IPS-18a (cell line): ENCODE measurements around the gene PPARA.

Experiments
- H3K27ac ChIP-seq: one replicate; pipeline ENCODE4 v1.5.1; 2013; ENCODE audit warnings: low read length
- H3K27me3 ChIP-seq: one replicate; pipeline ENCODE4 v1.6.1; 2013; ENCODE audit warnings: mild to moderate bottlenecking, low read length; ENCODE audit not compliant: control insufficient read depth, insufficient read depth
- H3K36me3 ChIP-seq: one replicate; pipeline ENCODE4 v1.6.1; 2013; ENCODE audit warnings: low read depth, low read length; ENCODE audit not compliant: control insufficient read depth
- H3K4me1 ChIP-seq: one replicate; pipeline ENCODE4 v1.6.1; 2013; ENCODE audit warnings: low read depth, low read length; ENCODE audit not compliant: control insufficient read depth
- H3K4me3 ChIP-seq: one replicate; pipeline ENCODE4 v1.5.1; 2013; ENCODE audit warnings: low read length
- H3K9ac ChIP-seq: one replicate; pipeline ENCODE4 v1.6.1; 2013; ENCODE audit warnings: mild to moderate bottlenecking, low read length, moderate library complexity
- H3K9me3 ChIP-seq: one replicate; pipeline ENCODE4 v1.6.1; 2013; ENCODE audit warnings: low read depth, low read length; ENCODE audit not compliant: control insufficient read depth

Gene PPARA

DNA sequence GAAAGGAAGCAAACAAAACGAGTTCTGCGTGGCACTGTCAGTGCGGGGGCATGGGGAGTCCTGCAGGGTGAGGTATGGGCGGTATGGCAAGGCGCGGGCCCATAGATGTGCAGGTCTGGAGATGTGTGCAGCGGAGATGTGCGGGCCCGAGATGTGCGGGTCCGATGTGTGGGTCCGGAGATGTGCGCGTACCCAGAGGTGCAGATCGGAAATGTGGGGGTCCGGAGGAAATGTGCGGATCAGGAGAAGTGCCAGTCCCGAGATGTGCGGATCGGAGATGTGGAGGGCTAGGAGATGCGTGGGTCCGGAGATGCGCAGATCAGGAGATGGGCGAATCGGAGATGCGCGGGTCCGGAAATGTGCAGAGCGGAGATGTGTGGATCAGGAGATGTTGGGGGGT is 63.8 kb downstream of the PPARA start:
- no peak overlapping the region for H3K4me3 ChIP-seq
- H3K4me1 ChIP-seq, result no peaks in the 10 kb centered on the region
- no peak overlapping the region for H3K27ac ChIP-seq
- H3K36me3 ChIP-seq, result no peaks in the 10 kb centered on the region
- H3K9me3 ChIP-seq, result no peaks in the 10 kb centered on the region
- no peak overlapping the region for H3K9ac ChIP-seq
- no peaks in the 10 kb centered on the region for H3K27me3 ChIP-seq

DNA sequence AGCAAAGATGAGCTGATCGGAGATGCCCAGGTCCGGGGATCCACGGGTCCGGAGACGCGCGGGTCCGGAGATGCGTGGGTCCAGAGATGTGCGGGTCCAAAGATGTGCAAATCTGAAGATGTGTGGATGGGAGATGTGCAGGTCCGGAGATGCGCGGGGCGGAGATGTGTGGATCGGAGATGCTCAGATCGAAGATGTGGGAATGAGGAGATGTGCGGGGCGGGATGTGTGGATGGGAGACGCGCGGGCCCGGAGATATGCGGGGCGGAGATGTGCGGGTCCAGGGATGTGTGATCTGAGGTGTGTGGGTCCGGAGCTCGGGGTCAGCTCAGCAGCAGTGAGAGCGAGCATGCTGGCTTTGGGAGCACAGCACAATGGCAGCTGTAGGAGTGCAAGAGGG is 64.3 kb downstream of the PPARA start:
- Histone ChIP-seq H3K27ac (no peak overlapping the region), H3K9me3 (no peaks in the 10 kb centered on the region), H3K4me1 (no peaks in the 10 kb centered on the region), H3K4me3 (no peak overlapping the region), H3K36me3 (no peaks in the 10 kb centered on the region), H3K9ac (no peak overlapping the region), H3K27me3 (no peaks in the 10 kb centered on the region)

DNA sequence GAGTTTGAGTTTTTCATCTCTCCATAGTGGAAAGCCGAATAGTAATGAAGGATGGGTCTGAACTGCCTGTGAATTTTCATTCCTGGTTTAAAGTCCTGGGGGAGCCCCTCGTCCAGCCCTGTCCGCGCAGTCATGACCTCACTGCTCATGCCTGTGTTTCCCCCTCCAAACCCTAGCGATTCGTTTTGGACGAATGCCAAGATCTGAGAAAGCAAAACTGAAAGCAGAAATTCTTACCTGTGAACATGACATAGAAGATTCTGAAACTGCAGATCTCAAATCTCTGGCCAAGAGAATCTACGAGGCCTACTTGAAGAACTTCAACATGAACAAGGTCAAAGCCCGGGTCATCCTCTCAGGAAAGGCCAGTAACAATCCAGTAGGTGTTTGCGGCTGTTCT is 69.3 kb downstream of the PPARA start:
- no peak overlapping the region for H3K9ac ChIP-seq
- no peaks in the 10 kb centered on the region for H3K27me3 ChIP-seq
- no peaks in the 10 kb centered on the region for H3K9me3 ChIP-seq
- H3K4me1 ChIP-seq, result no peaks in the 10 kb centered on the region
- H3K36me3 ChIP-seq, result no peaks in the 10 kb centered on the region
- no peak overlapping the region for H3K27ac ChIP-seq
- H3K4me3 ChIP-seq, result no peak overlapping the region

DNA sequence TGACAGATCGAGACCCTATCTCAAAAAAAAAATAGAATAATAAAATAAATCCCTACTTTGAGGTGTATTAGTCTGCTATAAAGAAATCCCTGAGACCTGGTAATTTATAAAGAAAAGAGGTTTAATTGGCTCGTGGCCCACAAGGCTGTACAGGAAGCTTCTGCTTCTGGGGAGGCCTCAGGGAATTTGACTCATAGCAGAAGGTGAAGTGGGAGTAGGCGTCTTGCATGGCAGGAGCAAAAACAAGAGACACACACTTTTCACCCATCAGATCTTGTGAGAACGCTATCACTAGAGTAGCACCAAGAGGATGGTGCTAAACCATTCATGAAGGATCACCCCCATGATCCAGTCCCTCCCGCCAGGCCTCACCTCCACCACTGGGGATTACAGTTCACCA is 70.6 kb downstream of the PPARA start:
- Histone ChIP-seq H3K9ac (no peak overlapping the region), H3K27me3 (no peaks in the 10 kb centered on the region), H3K27ac (no peak overlapping the region), H3K4me1 (no peaks in the 10 kb centered on the region), H3K36me3 (no peaks in the 10 kb centered on the region), H3K9me3 (no peaks in the 10 kb centered on the region), H3K4me3 (no peak overlapping the region)

DNA sequence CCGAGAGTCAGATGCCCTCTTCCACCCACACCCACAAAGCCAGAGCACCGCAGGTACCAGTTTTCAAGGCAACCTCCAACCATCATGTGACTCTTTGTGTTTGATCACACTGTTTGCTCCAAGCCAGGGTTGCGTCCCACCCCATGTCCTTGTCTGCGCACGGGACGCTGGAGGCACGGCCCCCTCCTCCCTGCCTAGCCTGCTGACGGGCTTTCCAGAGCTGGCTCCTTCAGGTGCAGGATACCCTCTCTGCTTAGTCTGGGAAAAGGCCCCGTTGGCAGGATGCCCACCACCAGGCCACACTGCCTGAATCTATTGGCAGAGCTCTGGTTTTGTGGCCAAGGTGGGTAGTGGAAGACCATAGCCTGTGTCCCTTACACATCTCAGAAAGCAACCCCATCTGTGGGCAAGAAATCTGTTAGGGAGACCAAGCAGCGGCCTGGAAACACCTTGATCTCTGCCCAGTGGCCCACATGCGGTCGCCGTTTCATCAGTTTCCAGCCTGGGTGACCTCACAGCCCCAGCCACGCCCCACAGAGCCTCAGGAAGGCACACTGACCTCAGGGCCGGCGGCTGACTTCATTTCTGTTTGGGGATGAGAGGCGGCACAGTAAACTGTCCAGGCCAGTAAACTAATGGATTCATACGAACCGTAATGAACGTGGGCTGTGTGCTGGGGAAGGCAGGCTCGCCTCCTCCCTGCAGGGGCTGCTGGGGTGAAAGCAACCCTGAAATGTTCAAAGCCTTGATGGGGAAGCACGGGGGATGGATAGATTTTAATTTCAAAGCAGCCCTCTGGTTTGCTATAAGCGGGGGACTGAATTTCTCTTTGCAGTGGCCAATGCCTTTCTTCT is 73.9 kb downstream of the PPARA start:
- Histone ChIP-seq H3K4me3 (no peak overlapping the region), H3K4me1 (no peaks in the 10 kb centered on the region)

DNA sequence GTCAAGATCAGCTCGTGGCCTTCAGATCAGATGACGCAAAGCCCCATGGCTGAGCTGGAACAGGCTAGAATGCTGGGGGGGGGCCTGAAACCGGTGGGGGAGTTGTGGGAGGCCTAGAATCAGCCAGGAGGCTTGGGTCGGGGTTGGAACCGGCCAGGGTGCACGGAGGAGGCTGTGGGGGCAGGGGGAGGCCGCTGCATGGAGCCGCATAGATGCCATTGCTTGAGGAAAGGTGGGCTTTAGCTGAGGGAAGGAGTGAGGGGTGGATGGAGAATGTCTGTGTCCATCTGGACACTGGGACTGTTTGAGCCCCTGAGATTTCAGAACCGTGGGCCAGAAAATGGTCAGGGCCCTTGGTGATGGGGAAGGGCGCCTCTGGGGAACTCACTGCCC is 74.6 kb downstream of the PPARA start:
- Histone ChIP-seq H3K27ac (no peak overlapping the region), H3K4me1 (no peaks in the 10 kb centered on the region), H3K36me3 (no peaks in the 10 kb centered on the region), H3K27me3 (no peaks in the 10 kb centered on the region), H3K9me3 (no peaks in the 10 kb centered on the region), H3K4me3 (no peak overlapping the region), H3K9ac (no peak overlapping the region)

More for the DNA sequence above, 73.9 kb downstream of the PPARA start:
- H3K27me3 ChIP-seq, result no peaks in the 10 kb centered on the region
- H3K27ac ChIP-seq, result no peak overlapping the region
- H3K36me3 ChIP-seq, result no peaks in the 10 kb centered on the region
- no peaks in the 10 kb centered on the region for H3K9me3 ChIP-seq
- H3K9ac ChIP-seq, result no peak overlapping the region

DNA sequence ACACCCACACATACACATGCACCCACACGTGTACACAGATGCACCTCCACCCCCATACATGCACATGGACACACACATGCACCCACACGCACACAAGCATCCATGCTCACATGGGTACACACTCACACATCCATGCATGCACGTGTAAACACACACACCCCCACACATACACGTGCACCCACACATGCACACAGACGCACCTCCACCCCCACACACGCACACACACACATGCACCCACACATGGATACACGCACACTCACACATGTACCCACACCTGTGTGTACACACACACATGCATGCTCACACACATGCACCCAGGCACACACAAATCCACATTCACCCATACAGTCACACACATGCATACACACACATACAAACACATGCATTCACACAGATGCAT is 75.3 kb downstream of the PPARA start:
- no peaks in the 10 kb centered on the region for H3K9me3 ChIP-seq
- no peaks in the 10 kb centered on the region for H3K4me1 ChIP-seq
- no peak overlapping the region for H3K27ac ChIP-seq
- H3K9ac ChIP-seq, result no peak overlapping the region
- no peak overlapping the region for H3K4me3 ChIP-seq
- no peaks in the 10 kb centered on the region for H3K27me3 ChIP-seq
- no peaks in the 10 kb centered on the region for H3K36me3 ChIP-seq

DNA sequence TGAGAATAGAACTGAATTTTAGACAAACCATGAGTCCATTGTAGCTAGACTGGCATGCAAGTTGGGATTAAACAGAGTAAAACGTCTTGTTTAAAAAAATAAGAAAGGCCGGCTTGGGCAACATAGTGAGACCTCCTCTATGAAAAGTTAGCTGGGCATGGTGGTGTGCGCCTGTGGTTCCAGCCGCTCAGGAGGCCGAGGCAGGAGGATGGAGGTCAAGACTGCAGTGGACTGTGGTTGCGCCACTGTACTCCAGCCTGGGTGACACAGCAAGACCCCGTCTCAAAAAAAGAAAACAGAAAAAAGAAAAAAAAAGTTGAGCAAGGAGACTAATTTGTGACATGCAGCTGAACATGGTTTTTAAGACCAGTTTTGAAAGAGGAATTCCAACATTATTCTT is 76.3 kb downstream of the PPARA start:
- no peaks in the 10 kb centered on the region for H3K36me3 ChIP-seq
- no peaks in the 10 kb centered on the region for H3K27me3 ChIP-seq
- H3K4me1 ChIP-seq, result no peaks in the 10 kb centered on the region
- no peak overlapping the region for H3K9ac ChIP-seq
- H3K4me3 ChIP-seq, result no peak overlapping the region
- H3K9me3 ChIP-seq, result no peaks in the 10 kb centered on the region
- no peak overlapping the region for H3K27ac ChIP-seq

DNA sequence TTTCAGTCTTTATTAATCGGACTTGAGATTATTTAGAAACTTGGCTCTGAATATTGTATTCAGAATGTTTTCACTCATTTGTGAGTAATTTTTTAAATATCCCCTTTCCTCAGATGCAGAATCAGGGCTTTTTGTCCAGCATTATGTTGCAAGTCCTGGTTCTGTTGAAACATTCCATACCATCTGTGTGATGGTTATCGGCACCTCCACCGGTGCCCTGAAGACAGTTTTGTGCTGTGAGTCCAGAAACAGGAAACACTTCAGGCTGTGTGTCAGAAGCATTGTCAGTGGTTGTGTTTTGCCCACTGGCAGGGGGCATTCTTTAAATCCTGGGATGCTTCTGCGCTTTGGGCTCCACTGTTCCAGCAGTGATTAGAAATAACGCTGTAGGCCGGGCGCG is 79.4 kb downstream of the PPARA start:
- H3K27me3 ChIP-seq, result no peaks in the 10 kb centered on the region
- H3K9ac ChIP-seq, result no peak overlapping the region
- no peaks in the 10 kb centered on the region for H3K9me3 ChIP-seq
- H3K4me3 ChIP-seq, result no peak overlapping the region
- H3K27ac ChIP-seq, result no peak overlapping the region
- H3K36me3 ChIP-seq, result no peaks in the 10 kb centered on the region
- H3K4me1 ChIP-seq, result no peaks in the 10 kb centered on the region

DNA sequence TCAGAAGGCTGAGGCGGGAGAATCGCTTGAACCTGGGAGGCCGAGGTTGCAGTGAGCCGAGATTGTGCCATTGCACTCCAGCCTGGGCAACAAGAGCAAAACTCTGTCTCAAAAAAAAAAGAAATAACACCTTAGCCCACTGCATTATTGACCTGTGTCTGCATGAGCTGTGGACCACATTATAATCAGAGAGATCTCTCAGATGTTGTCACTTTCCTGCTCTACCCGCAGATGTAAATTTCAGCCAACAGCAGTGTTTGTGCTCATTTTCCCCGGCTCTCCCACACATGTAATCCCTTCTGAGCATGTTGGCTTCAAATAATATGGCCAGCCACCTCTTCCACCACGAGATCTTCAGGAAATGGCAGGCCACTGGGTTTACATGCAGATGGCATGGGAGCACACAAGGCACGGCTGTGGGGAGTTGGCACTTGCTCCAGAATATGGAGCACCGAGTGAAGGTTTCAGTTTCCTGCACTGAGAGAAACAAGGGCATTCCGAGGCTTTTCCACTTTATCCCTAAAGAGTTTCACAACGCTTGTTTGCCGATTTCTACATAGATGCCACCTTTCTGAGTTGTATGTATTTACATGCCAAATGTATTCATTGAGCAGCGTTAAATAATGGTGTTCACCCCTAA is 80.1 kb downstream of the PPARA start:
- no peak overlapping the region for H3K9ac ChIP-seq
- no peaks in the 10 kb centered on the region for H3K36me3 ChIP-seq
- H3K9me3 ChIP-seq, result no peaks in the 10 kb centered on the region
- H3K4me3 ChIP-seq, result no peak overlapping the region
- H3K27me3 ChIP-seq, result no peaks in the 10 kb centered on the region
- no peak overlapping the region for H3K27ac ChIP-seq
- H3K4me1 ChIP-seq, result no peaks in the 10 kb centered on the region

DNA sequence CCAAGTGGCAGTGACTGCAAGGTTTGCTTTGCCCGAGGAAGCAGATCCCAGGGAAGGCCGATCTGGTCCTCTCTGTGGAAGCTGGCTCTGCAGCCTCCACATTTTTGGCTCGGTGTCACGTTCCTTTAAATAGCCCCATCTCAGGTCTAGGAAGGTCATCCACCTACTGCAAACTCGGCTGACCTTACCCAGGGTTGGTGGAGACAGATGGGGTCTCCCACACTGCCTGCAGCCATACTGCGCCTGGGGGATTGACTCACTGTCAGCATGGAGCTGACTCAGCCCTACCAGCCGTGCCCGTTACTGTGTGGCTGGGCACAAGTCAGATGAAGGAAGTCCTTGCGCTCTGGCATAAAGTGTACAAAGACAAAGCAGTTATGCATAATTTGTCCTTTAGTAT is 82.9 kb downstream of the PPARA start:
- no peak overlapping the region for H3K9ac ChIP-seq
- no peaks in the 10 kb centered on the region for H3K9me3 ChIP-seq
- H3K36me3 ChIP-seq, result no peaks in the 10 kb centered on the region
- no peaks in the 10 kb centered on the region for H3K27me3 ChIP-seq
- H3K4me3 ChIP-seq, result no peak overlapping the region
- no peak overlapping the region for H3K27ac ChIP-seq
- no peaks in the 10 kb centered on the region for H3K4me1 ChIP-seq

DNA sequence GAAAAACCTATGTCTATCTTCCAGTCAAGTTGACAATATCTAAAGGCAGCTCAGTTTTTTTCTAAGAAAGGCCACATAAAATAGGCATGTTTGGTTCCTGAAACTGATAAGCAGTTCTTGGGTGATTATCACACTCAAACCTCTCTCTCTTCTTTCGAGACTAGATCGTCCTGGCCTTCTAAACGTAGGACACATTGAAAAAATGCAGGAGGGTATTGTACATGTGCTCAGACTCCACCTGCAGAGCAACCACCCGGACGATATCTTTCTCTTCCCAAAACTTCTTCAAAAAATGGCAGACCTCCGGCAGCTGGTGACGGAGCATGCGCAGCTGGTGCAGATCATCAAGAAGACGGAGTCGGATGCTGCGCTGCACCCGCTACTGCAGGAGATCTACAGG is 84.6 kb downstream of the PPARA start:
- Histone ChIP-seq H3K9ac (no peak overlapping the region), H3K4me3 (no peak overlapping the region), H3K36me3 (no peaks in the 10 kb centered on the region), H3K4me1 (no peaks in the 10 kb centered on the region), H3K27me3 (no peaks in the 10 kb centered on the region), H3K9me3 (no peaks in the 10 kb centered on the region), H3K27ac (no peak overlapping the region)
